CD14-positive monocyte (primary cell): Measurements from ENCODE around the gene NELFA. TPM values are rescaled to one million over a fixed set of nuclear protein-coding genes. Genes with fewer than 3 reads are reported as not detected.

Experiments used
- DNase-seq, 3 donors: peaks; one replicate each; pipeline ENCODE4 v3.0.0-alpha.2; 2011 to 2022
- H2AFZ ChIP-seq: 2 replicates; pipeline ENCODE4 v1.6.0; 2012; ENCODE audit warnings: mild to moderate bottlenecking, low read depth, low read length, inconsistent platforms; ENCODE audit not compliant: insufficient read depth, poor library complexity, severe bottlenecking
- H3K27ac ChIP-seq, 2 donors: 1 replicate in 1 of 2; 2 replicates in 1 of 2; pipeline ENCODE4 v1.5.1; 2012 to 2013; ENCODE audit warnings: low read length in 2 of 2, control low read depth in 1 of 2, inconsistent platforms in 1 of 2, low read depth in 1 of 2, mild to moderate bottlenecking in 1 of 2
- H3K27me3 ChIP-seq, 2 donors: one replicate each; pipeline versions ENCODE4 v1.6.0 to v1.6.1; 2011 to 2013; ENCODE audit warnings: low read length in 2 of 2; ENCODE audit not compliant: control insufficient read depth in 2 of 2, insufficient read depth in 2 of 2
- H3K36me3 ChIP-seq, 2 donors: replicated peaks in 1 of 2; 1 replicate in 1 of 2; 2 replicates in 1 of 2; pipeline versions ENCODE4 v1.5.1 to v1.6.1; 2012 to 2013; ENCODE audit warnings: low read length in 2 of 2, control low read depth in 1 of 2, inconsistent platforms in 1 of 2, mild to moderate bottlenecking in 1 of 2; ENCODE audit not compliant: insufficient read depth in 2 of 2, control insufficient read depth in 1 of 2
- H3K4me1 ChIP-seq, 2 donors: 1 replicate in 1 of 2; 2 replicates in 1 of 2; pipeline versions ENCODE4 v1.5.1 to v1.6.1; 2012 to 2013; ENCODE audit warnings: low read length in 2 of 2, control low read depth in 1 of 2, inconsistent platforms in 1 of 2, mild to moderate bottlenecking in 1 of 2, moderate library complexity in 1 of 2; ENCODE audit not compliant: insufficient read depth in 2 of 2, control insufficient read depth in 1 of 2
- H3K4me2 ChIP-seq: replicated peaks from 2 replicates; pipeline ENCODE3; 2012; ENCODE audit warnings: low read length, moderate library complexity, mild to moderate bottlenecking; ENCODE audit not compliant: poor library complexity, severe bottlenecking; ENCODE audit errors: extremely low read depth
- H3K4me3 ChIP-seq, 3 experiments: fragments of 200-600 bp in 1 of 3; sonication (generic) in 1 of 3; replicated peaks in 1 of 3; 1 replicate in 2 of 3; 2 replicates in 1 of 3; pipeline ENCODE4 v1.5.1; 2011 to 2013; ENCODE audit warnings: low read length in 3 of 3, mild to moderate bottlenecking in 3 of 3, control low read depth in 2 of 3, low read depth in 2 of 3, inconsistent platforms in 1 of 3, moderate library complexity in 1 of 3
- H3K79me2 ChIP-seq: 2 replicates; pipeline ENCODE4 v1.6.0; 2012; ENCODE audit warnings: mild to moderate bottlenecking, control low read depth, inconsistent platforms, low read length, moderate library complexity; ENCODE audit not compliant: insufficient read depth
- H3K9ac ChIP-seq: 2 replicates; pipeline ENCODE4 v1.6.0; 2017; ENCODE audit warnings: low read length, mild to moderate bottlenecking; ENCODE audit not compliant: insufficient read depth, poor library complexity, severe bottlenecking
- H3K9me3 ChIP-seq, 2 donors: replicated peaks in 1 of 2; 1 replicate in 1 of 2; 2 replicates in 1 of 2; pipeline versions ENCODE4 v1.5.1 to v1.6.1; 2012 to 2013; ENCODE audit warnings: low read length in 2 of 2, control low read depth in 1 of 2; ENCODE audit not compliant: control insufficient read depth in 1 of 2, insufficient read depth in 1 of 2
- H4K20me1 ChIP-seq: 2 replicates; pipeline ENCODE4 v1.6.0; 2012; ENCODE audit warnings: mild to moderate bottlenecking, low read length, control low read depth, moderate library complexity; ENCODE audit not compliant: insufficient read depth
- H3K27ac Mint-ChIP-seq, 7 donors: one replicate each; pipeline ENCODE4 v1.8.0; 2020; ENCODE audit warnings: mild to moderate bottlenecking in 7 of 7, mixed read lengths in 7 of 7, moderate library complexity in 6 of 7, inconsistent platforms in 2 of 7
- H3K27me3 Mint-ChIP-seq, 3 donors: one replicate each; pipeline ENCODE4 v1.8.0; 2021 to 2022; ENCODE audit warnings: low read depth in 3 of 3, mild to moderate bottlenecking in 3 of 3, mixed read lengths in 3 of 3, moderate library complexity in 3 of 3, inconsistent platforms in 1 of 3
- H3K36me3 Mint-ChIP-seq, 2 donors: one replicate each; pipeline ENCODE4 v1.8.0; 2020; ENCODE audit warnings: mixed read lengths in 2 of 2, inconsistent platforms in 1 of 2, mild to moderate bottlenecking in 1 of 2
- H3K4me1 Mint-ChIP-seq: one replicate; pipeline ENCODE4 v1.8.0; 2020; ENCODE audit warnings: mild to moderate bottlenecking, mixed read lengths
- H3K4me3 Mint-ChIP-seq, 2 donors: one replicate each; pipeline ENCODE4 v1.8.0; 2020; ENCODE audit warnings: mild to moderate bottlenecking in 2 of 2, mixed read lengths in 2 of 2, moderate library complexity in 1 of 2
- H3K9me3 Mint-ChIP-seq, 7 donors: one replicate each; pipeline ENCODE4 v1.8.0; 2020 to 2022; ENCODE audit warnings: mixed read lengths in 7 of 7, mild to moderate bottlenecking in 6 of 7, moderate library complexity in 6 of 7, inconsistent platforms in 2 of 7
- WGBS: methylation state at CpG from one replicate; pipeline ENCODE4 v1.1.5; 2013; ENCODE audit warnings: missing lambda C conversion rate; ENCODE audit not compliant: insufficient coverage; 5-methylcytosine and 5-hydroxymethylcytosine counted together
- intact Hi-C, 2 donors: fragments of 100-400 bp; cut with micrococcal nuclease; formaldehyde crosslinking; loops; one replicate each; pipeline versions ENCODE4 v1.15.0 to v1.15.1; 2023
- polyA plus RNA-seq, 3 donors: library from polyadenylated mRNA; depleted of rRNA in 1 of 3; unstranded in 2 of 3; stranded (reverse) in 1 of 3; fragments of 300-500 nt in 2 of 3; fragments of >200 nt in 1 of 3; fragmentation: Illumina TruSeq in 2 of 3; gene quantifications; 1 replicate in 2 of 3; 2 replicates in 1 of 3; pipeline ENCODE4 v1.2.3, GENCODE V29; 2012 to 2021
- TF ChIP-seq, protein P1 (sequence below): fragments of 200-600 bp; IDR thresholded peaks from one replicate; pipeline ENCODE4 v1.8.0; 2022; ENCODE audit warnings: antibody characterized with exemption, mild to moderate bottlenecking

Gene NELFA
- polyA plus RNA-seq, 3 donors: 10.0 to 22.1 (median 10.5) TPM

- Mint-ChIP-seq H3K4me3 (no peak overlapping the region), H3K4me1 (no peaks in the 10 kb centered on the region), H3K27me3 (no peaks in the 10 kb centered on the region), H3K36me3 (peaks cover 78 to 98% of the 10 kb centered on the region in 2 donors), H3K27ac (no peak overlapping the region), H3K9me3 (peaks cover 0 to 3% (median 0%) of the 10 kb centered on the region in 7 donors)
- H3K4me1 ChIP-seq: no peaks in the 10 kb centered on the region
- H3K9ac ChIP-seq: no peak overlapping the region
- intact Hi-C loops: no loop called here
- H3K4me3 ChIP-seq: no peak overlapping the region
- H3K79me2 ChIP-seq: no peaks in the 10 kb centered on the region
- H3K27ac ChIP-seq: no peak overlapping the region
- TF ChIP-seq, protein P1, sequence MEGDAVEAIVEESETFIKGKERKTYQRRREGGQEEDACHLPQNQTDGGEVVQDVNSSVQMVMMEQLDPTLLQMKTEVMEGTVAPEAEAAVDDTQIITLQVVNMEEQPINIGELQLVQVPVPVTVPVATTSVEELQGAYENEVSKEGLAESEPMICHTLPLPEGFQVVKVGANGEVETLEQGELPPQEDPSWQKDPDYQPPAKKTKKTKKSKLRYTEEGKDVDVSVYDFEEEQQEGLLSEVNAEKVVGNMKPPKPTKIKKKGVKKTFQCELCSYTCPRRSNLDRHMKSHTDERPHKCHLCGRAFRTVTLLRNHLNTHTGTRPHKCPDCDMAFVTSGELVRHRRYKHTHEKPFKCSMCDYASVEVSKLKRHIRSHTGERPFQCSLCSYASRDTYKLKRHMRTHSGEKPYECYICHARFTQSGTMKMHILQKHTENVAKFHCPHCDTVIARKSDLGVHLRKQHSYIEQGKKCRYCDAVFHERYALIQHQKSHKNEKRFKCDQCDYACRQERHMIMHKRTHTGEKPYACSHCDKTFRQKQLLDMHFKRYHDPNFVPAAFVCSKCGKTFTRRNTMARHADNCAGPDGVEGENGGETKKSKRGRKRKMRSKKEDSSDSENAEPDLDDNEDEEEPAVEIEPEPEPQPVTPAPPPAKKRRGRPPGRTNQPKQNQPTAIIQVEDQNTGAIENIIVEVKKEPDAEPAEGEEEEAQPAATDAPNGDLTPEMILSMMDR: no peak
- no peaks in the 10 kb centered on the region for H4K20me1 ChIP-seq
- no peaks in the 10 kb centered on the region for H3K9me3 ChIP-seq
- 97% methylated on average over 20 of the region's 21 CpGs for WGBS
- DNase-seq: no peak
- H3K36me3 ChIP-seq: peaks cover 96 to 100% of the 10 kb centered on the region in 2 donors
- no peak overlapping the region for H3K4me2 ChIP-seq
- H3K27me3 ChIP-seq: no peaks in the 10 kb centered on the region
- no peak overlapping the region for H2AFZ ChIP-seq
These were observed 24.8 kb downstream of the NELFA start for GRCh38 chr4:1983846-1984405.

GRCh38 chr4:1983053-1983845, 25.5 kb downstream of the NELFA start:
- WGBS: 97% methylated on average over 32 of the region's 34 CpGs
- no peak for DNase-seq
- H3K9ac ChIP-seq: no peak overlapping the region
- H4K20me1 ChIP-seq: no peaks in the 10 kb centered on the region
- H3K4me1 ChIP-seq: no peaks in the 10 kb centered on the region
- no peaks in the 10 kb centered on the region for H3K79me2 ChIP-seq
- intact Hi-C loops: no loop called here
- no peaks in the 10 kb centered on the region for H3K27me3 ChIP-seq
- no peak overlapping the region for H2AFZ ChIP-seq
- no peak overlapping the region for H3K4me2 ChIP-seq
- Mint-ChIP-seq H3K27me3 (no peaks in the 10 kb centered on the region), H3K27ac (peak overlapping the region in 2 of 7 donors; percentile 36 to 43), H3K4me1 (no peaks in the 10 kb centered on the region), H3K36me3 (peaks cover 78 to 98% of the 10 kb centered on the region in 2 donors), H3K4me3 (no peak overlapping the region), H3K9me3 (peaks cover 0 to 3% (median 0%) of the 10 kb centered on the region in 7 donors)
- H3K4me3 ChIP-seq: no peak overlapping the region
- no peaks in the 10 kb centered on the region for H3K9me3 ChIP-seq
- H3K36me3 ChIP-seq: peaks cover 96 to 100% of the 10 kb centered on the region in 2 donors
- no peak overlapping the region for H3K27ac ChIP-seq
- TF ChIP-seq, protein P1: no peak
